ENCODE measurements around the gene SEMA3G. TPM values are rescaled to one million over a fixed set of nuclear protein-coding genes. Genes with fewer than 3 reads are reported as not detected.

The SEMA3G gene
- total RNA-seq, 5 donors from 2014 or later (not counting 1 experiment from before 2014, with no cell fraction given), result 0.75 to 1.9 (median 1.4) TPM

- Histone ChIP-seq H3K9me3 (no peaks in the 10 kb centered on the region), H3K4me1 (ENCODE audit: control insufficient read depth in 1 of 2, extremely low read depth in 1 of 2, insufficient read depth in 2 of 2, low read length in 2 of 2) (peaks cover 17 to 50% of the 10 kb centered on the region in 2 experiments), H3K36me3 (ENCODE audit: control insufficient read depth in 2 of 2, extremely low read depth in 1 of 2, insufficient read depth in 1 of 2, low read length in 1 of 2) (peaks cover 24 to 54% of the 10 kb centered on the region in 2 donors), H3K27me3 (replicated peaks in 1 of 2; ENCODE audit: control insufficient read depth in 2 of 2, extremely low read depth in 1 of 2, insufficient read depth in 2 of 2, low read length in 1 of 2) (no peaks in the 10 kb centered on the region), H3K27ac (ENCODE audit: low read length) (no peak overlapping the region), H3K4me3 (ENCODE audit: control insufficient read depth in 1 of 2, extremely low read depth in 1 of 2, low read length in 1 of 2) (no peak overlapping the region)
- ChIA-PET CTCF (interaction anchor here in 1 of 2 donors (1.4 kb wide), 1 partner anchor 39 kb away, joined by 5 read pairs; no protein-coding TSS in a partner anchor), POLR2A (interaction anchor here in 1 of 2 donors (0.5 kb wide), 1 partner anchor 61 kb away, joined by 5 read pairs; no protein-coding TSS in a partner anchor)
- peak overlapping the region; percentile 83 to 94 (median 89) for H3K4me3 Mint-ChIP-seq
- WGBS (ENCODE audit: insufficient coverage), result 96% methylated on average over 3 of the region's 3 CpGs
- H3K27ac Mint-ChIP-seq, result peak overlapping the region in 1 of 2 donors; percentile 86
- H3K4me1 Mint-ChIP-seq, result peaks cover 38 to 41% (median 40%) of the 10 kb centered on the region in 3 donors
- no peaks in the 10 kb centered on the region for H3K9me3 Mint-ChIP-seq
- no peaks in the 10 kb centered on the region for H3K27me3 Mint-ChIP-seq
- peaks cover 32% of the 10 kb centered on the region for H3K36me3 Mint-ChIP-seq
- no peak for DNase-seq
- ATAC-seq (replicated peaks in 1 of 4), result no peak
Measured at GRCh38 chr3:52407779-52408178, 37.1 kb downstream of the SEMA3G start.

- peaks cover 32 to 63% of the 10 kb centered on the region in 2 donors for H3K36me3 ChIP-seq (ENCODE audit: control insufficient read depth in 2 of 2, extremely low read depth in 1 of 2, insufficient read depth in 1 of 2, low read length in 1 of 2)
- no peaks in the 10 kb centered on the region for H3K27me3 Mint-ChIP-seq
- peaks cover 29 to 32% (median 31%) of the 10 kb centered on the region in 3 donors for H3K4me1 Mint-ChIP-seq
- no peak overlapping the region for H3K4me3 Mint-ChIP-seq
- H3K27me3 ChIP-seq (replicated peaks in 1 of 2; ENCODE audit: control insufficient read depth in 2 of 2, extremely low read depth in 1 of 2, insufficient read depth in 2 of 2, low read length in 1 of 2), result no peaks in the 10 kb centered on the region
- 95% methylated on average over 13 of the region's 20 CpGs for WGBS (ENCODE audit: insufficient coverage)
- H3K36me3 Mint-ChIP-seq, result peaks cover 37% of the 10 kb centered on the region
- CTCF ChIA-PET, result interaction anchor here in 1 of 2 donors (1.4 kb wide), 1 partner anchor 40 kb away, joined by 5 read pairs; no protein-coding TSS in a partner anchor
- no peak overlapping the region for H3K27ac Mint-ChIP-seq
- POLR2A ChIA-PET, result no interaction called here
- DNase-seq (no peak), ATAC-seq (replicated peaks in 1 of 4) (no peak)
- peaks cover 17 to 48% of the 10 kb centered on the region in 2 experiments for H3K4me1 ChIP-seq (ENCODE audit: control insufficient read depth in 1 of 2, extremely low read depth in 1 of 2, insufficient read depth in 2 of 2, low read length in 2 of 2)
- no peaks in the 10 kb centered on the region for H3K9me3 Mint-ChIP-seq
- H3K4me3 ChIP-seq (ENCODE audit: control insufficient read depth in 1 of 2, extremely low read depth in 1 of 2, low read length in 1 of 2), result no peak overlapping the region
- H3K27ac ChIP-seq (ENCODE audit: low read length), result no peak overlapping the region
- no peaks in the 10 kb centered on the region for H3K9me3 ChIP-seq
Measured at GRCh38 chr3:52406791-52407510, 38.0 kb downstream of the SEMA3G start.

GRCh38 chr3:52406231-52406661 lies 38.7 kb downstream of the SEMA3G start:
- Mint-ChIP-seq H3K27ac (no peak overlapping the region), H3K27me3 (no peaks in the 10 kb centered on the region), H3K4me3 (no peak overlapping the region), H3K36me3 (peaks cover 41% of the 10 kb centered on the region), H3K9me3 (no peaks in the 10 kb centered on the region), H3K4me1 (peaks cover 22 to 25% (median 24%) of the 10 kb centered on the region in 3 donors)
- H3K4me3 ChIP-seq (ENCODE audit: control insufficient read depth in 1 of 2, extremely low read depth in 1 of 2, low read length in 1 of 2), result no peak overlapping the region
- DNase-seq (no peak), ATAC-seq (replicated peaks in 1 of 4) (no peak)
- ChIA-PET POLR2A (interaction anchor here in 1 of 2 donors (0.7 kb wide), 1 partner anchor 72 kb away, joined by 12 read pairs; no protein-coding TSS in a partner anchor), CTCF (no interaction called here)
- H3K27me3 ChIP-seq (replicated peaks in 1 of 2; ENCODE audit: control insufficient read depth in 2 of 2, extremely low read depth in 1 of 2, insufficient read depth in 2 of 2, low read length in 1 of 2), result no peaks in the 10 kb centered on the region
- H3K4me1 ChIP-seq (ENCODE audit: control insufficient read depth in 1 of 2, extremely low read depth in 1 of 2, insufficient read depth in 2 of 2, low read length in 2 of 2), result peaks cover 12 to 41% of the 10 kb centered on the region in 2 experiments
- H3K27ac ChIP-seq (ENCODE audit: low read length), result no peak overlapping the region
- H3K9me3 ChIP-seq, result no peaks in the 10 kb centered on the region
- 96% methylated on average over 11 of the region's 11 CpGs for WGBS (ENCODE audit: insufficient coverage)
- peaks cover 33 to 70% of the 10 kb centered on the region in 2 donors for H3K36me3 ChIP-seq (ENCODE audit: control insufficient read depth in 2 of 2, extremely low read depth in 1 of 2, insufficient read depth in 1 of 2, low read length in 1 of 2)

- Histone ChIP-seq H3K36me3 (ENCODE audit: control insufficient read depth in 2 of 2, extremely low read depth in 1 of 2, insufficient read depth in 1 of 2, low read length in 1 of 2) (peaks cover 33 to 75% of the 10 kb centered on the region in 2 donors), H3K27ac (ENCODE audit: low read length) (no peak overlapping the region), H3K27me3 (replicated peaks in 1 of 2; ENCODE audit: control insufficient read depth in 2 of 2, extremely low read depth in 1 of 2, insufficient read depth in 2 of 2, low read length in 1 of 2) (no peaks in the 10 kb centered on the region), H3K4me1 (ENCODE audit: control insufficient read depth in 1 of 2, extremely low read depth in 1 of 2, insufficient read depth in 2 of 2, low read length in 2 of 2) (peaks cover 6 to 37% of the 10 kb centered on the region in 2 experiments), H3K4me3 (ENCODE audit: control insufficient read depth in 1 of 2, extremely low read depth in 1 of 2, low read length in 1 of 2) (no peak overlapping the region), H3K9me3 (no peaks in the 10 kb centered on the region)
- WGBS (ENCODE audit: insufficient coverage), result 100% methylated on average over 2 of the region's 4 CpGs
- ChIA-PET POLR2A (interaction anchor here in 1 of 2 donors (0.7 kb wide), 1 partner anchor 72 kb away, joined by 12 read pairs; no protein-coding TSS in a partner anchor), CTCF (no interaction called here)
- ATAC-seq (replicated peaks in 1 of 4) (no peak), DNase-seq (no peak)
- Mint-ChIP-seq H3K36me3 (peaks cover 42% of the 10 kb centered on the region), H3K4me1 (peaks cover 18 to 21% (median 19%) of the 10 kb centered on the region in 3 donors), H3K4me3 (no peak overlapping the region), H3K27me3 (no peaks in the 10 kb centered on the region), H3K9me3 (no peaks in the 10 kb centered on the region), H3K27ac (no peak overlapping the region)
Measured at GRCh38 chr3:52405601-52406110, 39.2 kb downstream of the SEMA3G start.

GRCh38 chr3:52405066-52405465 lies 39.8 kb downstream of the SEMA3G start:
- Mint-ChIP-seq H3K27ac (peak overlapping the region in 1 of 2 donors; percentile 61), H3K27me3 (no peaks in the 10 kb centered on the region), H3K4me1 (peaks cover 18 to 21% (median 19%) of the 10 kb centered on the region in 3 donors), H3K36me3 (peaks cover 42% of the 10 kb centered on the region), H3K4me3 (no peak overlapping the region), H3K9me3 (no peaks in the 10 kb centered on the region)
- no peak for DNase-seq
- 100% methylated on average over 5 of the region's 6 CpGs for WGBS (ENCODE audit: insufficient coverage)
- H3K27ac ChIP-seq (ENCODE audit: low read length), result no peak overlapping the region
- peaks cover 33 to 75% of the 10 kb centered on the region in 2 donors for H3K36me3 ChIP-seq (ENCODE audit: control insufficient read depth in 2 of 2, extremely low read depth in 1 of 2, insufficient read depth in 1 of 2, low read length in 1 of 2)
- H3K4me3 ChIP-seq (ENCODE audit: control insufficient read depth in 1 of 2, extremely low read depth in 1 of 2, low read length in 1 of 2), result no peak overlapping the region
- H3K27me3 ChIP-seq (replicated peaks in 1 of 2; ENCODE audit: control insufficient read depth in 2 of 2, extremely low read depth in 1 of 2, insufficient read depth in 2 of 2, low read length in 1 of 2), result no peaks in the 10 kb centered on the region
- CTCF ChIA-PET, result no interaction called here
- no peaks in the 10 kb centered on the region for H3K9me3 ChIP-seq
- POLR2A ChIA-PET, result no interaction called here
- no peak for ATAC-seq (replicated peaks in 1 of 4)
- H3K4me1 ChIP-seq (ENCODE audit: control insufficient read depth in 1 of 2, extremely low read depth in 1 of 2, insufficient read depth in 2 of 2, low read length in 2 of 2), result peaks cover 6 to 37% of the 10 kb centered on the region in 2 experiments

- CTCF ChIA-PET, result no interaction called here
- ATAC-seq (replicated peaks in 1 of 4), result no peak
- DNase-seq, result no peak
- H3K9me3 ChIP-seq, result no peaks in the 10 kb centered on the region
- Mint-ChIP-seq H3K4me1 (peaks cover 18 to 21% (median 19%) of the 10 kb centered on the region in 3 donors), H3K36me3 (peaks cover 42% of the 10 kb centered on the region), H3K4me3 (no peak overlapping the region), H3K27ac (no peak overlapping the region), H3K27me3 (no peaks in the 10 kb centered on the region), H3K9me3 (no peaks in the 10 kb centered on the region)
- H3K36me3 ChIP-seq (ENCODE audit: control insufficient read depth in 2 of 2, extremely low read depth in 1 of 2, insufficient read depth in 1 of 2, low read length in 1 of 2), result peaks cover 33 to 78% of the 10 kb centered on the region in 2 donors
- H3K27ac ChIP-seq (ENCODE audit: low read length), result no peak overlapping the region
- no peak overlapping the region for H3K4me3 ChIP-seq (ENCODE audit: control insufficient read depth in 1 of 2, extremely low read depth in 1 of 2, low read length in 1 of 2)
- POLR2A ChIA-PET, result no interaction called here
- no peaks in the 10 kb centered on the region for H3K27me3 ChIP-seq (replicated peaks in 1 of 2; ENCODE audit: control insufficient read depth in 2 of 2, extremely low read depth in 1 of 2, insufficient read depth in 2 of 2, low read length in 1 of 2)
- peaks cover 6 to 35% of the 10 kb centered on the region in 2 experiments for H3K4me1 ChIP-seq (ENCODE audit: control insufficient read depth in 1 of 2, extremely low read depth in 1 of 2, insufficient read depth in 2 of 2, low read length in 2 of 2)
- 99% methylated on average over 10 of the region's 10 CpGs for WGBS (ENCODE audit: insufficient coverage)
Measured at GRCh38 chr3:52404391-52404790, 40.5 kb downstream of the SEMA3G start.
